HCT116 (cell line): ENCODE results near the gene VANGL2. TPM values are rescaled to one million over a fixed set of nuclear protein-coding genes. Genes with fewer than 3 reads are reported as not detected.

Source experiments
- ATAC-seq: fragments of 200-7000 bp; cut with Tn5 transposase; 2 replicates; pipeline ENCODE4 v1.9.1; 2020; ENCODE audit warnings: mild to moderate bottlenecking, moderate library complexity
- BruUV-seq: library from RNA; stranded (reverse); fragments of 400-500 nt; replicated peaks from 2 replicates; lab custom pipeline; 2021; lab: Mats Ljungman, UMichigan
- CTCF ChIA-PET: fragments of 300-600 bp; sonication (Branson Sonifier 250); formaldehyde crosslinking; loops from one replicate; lab custom pipeline; 2021; ENCODE audit warnings: antibody characterized with exemption; lab: Charles Lee
- POLR2A ChIA-PET: fragments of 300-600, 350-600 bp; sonication (Branson Sonifier 250); formaldehyde crosslinking; loops from one replicate; lab custom pipeline; 2021; ENCODE audit warnings: antibody characterized with exemption; lab: Charles Lee
- RAD21 ChIA-PET, 2 experiments: fragments of 300-600 bp; sonication (Branson Sonifier 250); formaldehyde crosslinking; loops; one replicate each; lab custom pipeline; 2023; ENCODE audit warnings: low total read pairs in 2 of 2; ENCODE audit not compliant: uncharacterized antibody in 2 of 2, unreplicated experiment in 2 of 2, low non-redundant PET in 1 of 2; lab: Charles Lee
- DNase-seq: peaks from one replicate; pipeline ENCODE4 v3.0.0-alpha.2; 2010; ENCODE audit warnings: low read depth, low spot score
- H2AFZ ChIP-seq: fragments of 200-600 bp; shearing (Covaris generic), sonication (generic); 2 replicates; pipeline ENCODE4 v1.6.1; 2017; ENCODE audit warnings: low read depth, mixed run types, mixed read lengths, antibody characterized with exemption, low read length; ENCODE audit not compliant: poor library complexity, severe bottlenecking
- H3K27ac ChIP-seq: 2 replicates; pipeline ENCODE4 v1.5.1; 2012; ENCODE audit warnings: low read depth, low read length
- H3K27me3 ChIP-seq: fragments of 200-600 bp; sonication (generic); 2 replicates; pipeline ENCODE4 v1.6.1; 2016; ENCODE audit warnings: mixed run types, low read length, mixed read lengths; ENCODE audit not compliant: insufficient read depth
- H3K36me3 ChIP-seq, 2 experiments: fragments of 200-500 bp in 1 of 2; fragments of 200-600 bp in 1 of 2; sonication (Bioruptor generic) in 1 of 2; sonication (generic) in 1 of 2; 2 replicates each; pipeline versions ENCODE4 v1.5.1 to v1.6.1; 2014 to 2016; ENCODE audit warnings: low read length in 2 of 2, inconsistent platforms in 1 of 2, mixed read lengths in 1 of 2, mixed run types in 1 of 2; ENCODE audit not compliant: insufficient read depth in 2 of 2, control insufficient read depth in 1 of 2
- H3K4me1 ChIP-seq, 2 experiments: fragments of 200-600 bp in 1 of 2; sonication (generic) in 1 of 2; 2 replicates each; pipeline versions ENCODE4 v1.5.1 to v1.6.1; 2012 to 2017; ENCODE audit warnings: low read length in 2 of 2, inconsistent platforms in 1 of 2, mild to moderate bottlenecking in 1 of 2, mixed read lengths in 1 of 2, mixed run types in 1 of 2, moderate library complexity in 1 of 2; ENCODE audit not compliant: insufficient read depth in 2 of 2, control insufficient read depth in 1 of 2
- H3K4me2 ChIP-seq: fragments of 200-600 bp; sonication (generic); 2 replicates; pipeline ENCODE4 v1.6.1; 2017; ENCODE audit warnings: mixed run types, low read length, mixed read lengths
- H3K4me3 ChIP-seq, 2 experiments: fragments of 200-600 bp in 1 of 2; sonication (generic) in 1 of 2; replicated peaks in 1 of 2; 2 replicates each; pipeline ENCODE4 v1.5.1; 2011 to 2016; ENCODE audit warnings: low read length in 2 of 2, control low read depth in 1 of 2, low read depth in 1 of 2, mild to moderate bottlenecking in 1 of 2, mixed read lengths in 1 of 2, mixed run types in 1 of 2
- H3K79me2 ChIP-seq: fragments of 200-600 bp; sonication (generic); 2 replicates; pipeline ENCODE4 v1.6.1; 2017; ENCODE audit warnings: mild to moderate bottlenecking, mixed run types, low read length, moderate library complexity, mixed read lengths; ENCODE audit not compliant: insufficient read depth
- H3K9ac ChIP-seq: fragments of 200-600 bp; sonication (generic); 2 replicates; pipeline ENCODE4 v1.6.1; 2016; ENCODE audit warnings: low read length, mixed read lengths
- H3K9me2 ChIP-seq: fragments of 200-600 bp; sonication (generic), shearing (Covaris generic); 2 replicates; pipeline ENCODE4 v1.6.1; 2017; ENCODE audit warnings: mixed run types, mild to moderate bottlenecking, moderate library complexity; ENCODE audit not compliant: insufficient read depth
- H3K9me3 ChIP-seq, 2 experiments: fragments of 200-500 bp in 1 of 2; fragments of 200-600 bp in 1 of 2; sonication (Bioruptor generic) in 1 of 2; sonication (generic) in 1 of 2; 2 replicates each; pipeline ENCODE4 v1.6.1; 2014 to 2017; ENCODE audit warnings: low read length in 2 of 2, mixed read lengths in 2 of 2, inconsistent platforms in 1 of 2, low read depth in 1 of 2, mild to moderate bottlenecking in 1 of 2, mixed run types in 1 of 2, moderate library complexity in 1 of 2; ENCODE audit not compliant: control insufficient read depth in 1 of 2, insufficient read depth in 1 of 2
- H4K20me1 ChIP-seq: fragments of 200-600 bp; sonication (generic), shearing (Covaris generic); 2 replicates; pipeline ENCODE4 v1.6.1; 2017; ENCODE audit warnings: mixed run types, mild to moderate bottlenecking, moderate library complexity; ENCODE audit not compliant: insufficient read depth
- CEBPB ChIP-seq: IDR thresholded peaks from 2 replicates; pipeline ENCODE4 v1.6.1; 2012; ENCODE audit warnings: low read depth
- CTCF ChIP-seq, 3 experiments: fragments of 200-600 bp in 1 of 3; sonication (generic) in 1 of 3; IDR thresholded peaks in 2 of 3; conservative IDR thresholded peaks in 1 of 3; 2 replicates each; pipeline ENCODE4 v1.5.1; 2012 to 2017; ENCODE audit warnings: low read depth in 2 of 3, low read length in 2 of 3, antibody characterized with exemption in 1 of 3, borderline replicate concordance in 1 of 3, control low read depth in 1 of 3, mild to moderate bottlenecking in 1 of 3, mixed read lengths in 1 of 3, mixed run types in 1 of 3, moderate library complexity in 1 of 3; ENCODE audit not compliant: insufficient read depth in 1 of 3
- EZH2 ChIP-seq: fragments of 200-600 bp; sonication (generic); IDR thresholded peaks from 2 replicates; pipeline ENCODE4 v1.6.1; 2017; ENCODE audit warnings: antibody characterized with exemption, mixed run types
- JUND ChIP-seq: IDR thresholded peaks from 2 replicates; pipeline ENCODE4 v1.6.1; 2012
- POLR2A ChIP-seq: IDR thresholded peaks from 2 replicates; pipeline ENCODE4 v1.7.0; 2011; ENCODE audit warnings: borderline replicate concordance; ENCODE audit not compliant: insufficient read depth, insufficient read length; ENCODE audit errors: extremely low read depth
- POLR2AphosphoS5 ChIP-seq: IDR thresholded peaks from 2 replicates; pipeline ENCODE4 v1.6.1; 2011; ENCODE audit warnings: mild to moderate bottlenecking, low read depth, low read length, moderate library complexity
- RAD21 ChIP-seq: IDR thresholded peaks from 2 replicates; pipeline ENCODE4 v1.6.1; 2012; ENCODE audit warnings: low read depth, mild to moderate bottlenecking
- REST ChIP-seq: IDR thresholded peaks from 2 replicates; pipeline ENCODE4 v1.6.1; 2012; ENCODE audit warnings: low read depth
- intact Hi-C: fragments of 100-400 bp; cut with micrococcal nuclease; formaldehyde crosslinking; loops from 2 replicates; pipeline ENCODE4 v1.10.0; 2022
- total RNA-seq: library from RNA; stranded (reverse); gene quantifications from one replicate; pipeline ENCODE4 v1.2.1, GENCODE V29; 2021; ENCODE audit not compliant: unreplicated experiment

VANGL2 gene
- total RNA-seq, 1 experiment from 2014 or later = 1.1 TPM

GRCh38 chr1:160400646-160401486, 502 bp downstream of the VANGL2 start:
- ChIA-PET POLR2A (no interaction called here), CTCF (no interaction called here), RAD21 (no interaction called here)
- Histone ChIP-seq H3K9ac (no peak overlapping the region), H3K27ac (no peak overlapping the region), H3K4me1 (peaks cover 0 to 10% of the 10 kb centered on the region in 2 experiments; a peak in 1 of 4 replicates), H3K9me3 (no peaks in the 10 kb centered on the region), H2AFZ (no peak overlapping the region), H3K4me2 (no peak overlapping the region), H3K9me2 (no peaks in the 10 kb centered on the region), H3K79me2 (no peaks in the 10 kb centered on the region), H3K4me3 (no peak overlapping the region), H3K27me3 (no peaks in the 10 kb centered on the region), H3K36me3 (no peaks in the 10 kb centered on the region), H4K20me1 (no peaks in the 10 kb centered on the region)
- no peak for ATAC-seq
- no TSS peak for BruUV-seq
- TF ChIP-seq REST = no peak
- no peak for TF ChIP-seq EZH2
- no peak for TF ChIP-seq CTCF (IDR thresholded peaks at IDR 0.05 in 2 of 3, conservative IDR thresholded peaks at IDR 0.05 in 1 of 3; ENCODE audit: borderline replicate concordance in 1 of 3, insufficient read depth in 1 of 3, low read depth in 2 of 3, low read length in 2 of 3)
- no peak for TF ChIP-seq CEBPB
- TF ChIP-seq POLR2A = no peak
- no peak for TF ChIP-seq POLR2AphosphoS5
- no peak for TF ChIP-seq RAD21
- TF ChIP-seq JUND = no peak
- DNase-seq = no peak
- intact Hi-C loops = no loop called here
